HuH-7 (cell line): ENCODE data around the gene TRAF2.

ENCODE experiments used
- DNase-seq: peaks from one replicate; pipeline ENCODE4 v3.0.0; 2011; ENCODE audit warnings: low spot score

The TRAF2 gene

DNA sequence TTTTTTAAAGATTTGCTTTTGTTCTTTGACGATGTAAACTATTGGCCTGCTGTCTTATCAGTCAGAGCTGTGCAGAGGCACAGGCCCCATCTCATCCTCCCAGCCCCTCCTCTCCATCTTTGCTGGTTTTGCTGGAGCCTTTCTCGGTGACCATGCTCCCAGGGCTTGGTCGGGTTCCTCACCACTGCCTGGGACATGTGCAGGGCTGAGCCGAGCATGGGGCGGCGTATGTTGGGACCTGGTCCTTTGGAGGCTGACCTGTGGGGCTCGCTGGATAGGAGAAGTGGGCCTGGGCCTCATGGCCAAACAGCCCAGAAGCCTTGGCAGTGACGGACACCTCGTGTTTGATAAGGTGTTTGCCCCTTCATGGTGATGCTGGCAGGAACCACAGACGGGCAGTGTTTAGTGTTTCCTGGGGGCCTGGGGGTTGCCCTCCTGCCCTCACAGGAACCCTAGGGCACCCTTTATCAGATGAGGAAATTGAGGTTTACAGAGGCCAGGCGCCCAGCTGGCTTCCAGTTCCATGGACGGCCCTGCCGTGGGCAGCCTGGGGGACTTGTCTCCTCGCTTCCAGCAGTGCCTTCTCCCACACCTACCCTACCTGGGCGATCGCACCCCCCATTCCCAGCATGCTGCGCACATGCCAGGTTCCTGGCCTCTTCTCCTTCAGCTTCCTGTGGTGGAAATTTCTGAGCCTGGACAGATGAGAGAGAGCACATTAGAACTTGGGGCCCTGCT lies 27.6 kb downstream of the TRAF2 start:
- DNase-seq: no peak

- no peak for DNase-seq
Observed at GRCh38 chr9:136915632-136916329, 29.5 kb downstream of the TRAF2 start.

DNA sequence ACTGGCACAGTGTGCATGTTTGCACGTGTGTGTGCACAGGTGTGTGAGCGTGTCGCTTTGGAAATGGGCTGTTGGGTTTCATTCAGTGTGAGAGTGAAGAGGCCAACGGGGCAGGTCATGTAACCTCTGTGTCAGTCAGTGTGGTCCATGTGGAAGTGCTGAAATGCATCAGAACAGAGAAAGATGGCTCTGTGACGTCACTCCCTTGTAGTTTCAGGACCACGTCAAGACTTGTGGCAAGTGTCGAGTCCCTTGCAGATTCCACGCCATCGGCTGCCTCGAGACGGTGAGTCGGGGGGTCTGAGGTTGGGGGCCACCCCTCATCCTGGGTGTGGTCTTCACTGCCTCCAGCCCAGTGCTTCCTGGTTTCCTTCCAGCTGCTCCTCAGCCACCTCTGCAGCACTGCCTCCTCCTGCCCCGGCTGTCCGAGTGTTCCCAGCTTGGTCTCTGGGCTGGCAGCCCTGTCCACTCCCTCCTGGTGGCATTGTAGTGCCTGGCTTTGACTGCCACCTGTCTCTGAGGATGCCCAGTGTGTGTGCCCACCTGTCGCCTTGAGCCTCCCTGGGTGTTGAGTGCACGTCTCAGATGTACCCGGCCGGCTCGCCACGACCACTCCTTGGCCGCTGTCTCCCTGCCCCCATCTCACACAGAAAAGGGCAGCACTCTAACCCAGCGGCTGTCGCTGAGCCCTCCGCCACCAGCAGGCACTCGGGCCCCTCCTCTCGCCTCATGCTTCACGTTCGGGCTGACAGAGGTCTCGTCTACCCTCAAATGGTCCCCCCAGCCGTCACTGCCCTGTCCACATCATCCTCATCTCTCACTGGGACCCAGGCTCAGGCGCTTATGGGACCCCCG lies 30.2 kb downstream of the TRAF2 start:
- no peak for DNase-seq

DNA sequence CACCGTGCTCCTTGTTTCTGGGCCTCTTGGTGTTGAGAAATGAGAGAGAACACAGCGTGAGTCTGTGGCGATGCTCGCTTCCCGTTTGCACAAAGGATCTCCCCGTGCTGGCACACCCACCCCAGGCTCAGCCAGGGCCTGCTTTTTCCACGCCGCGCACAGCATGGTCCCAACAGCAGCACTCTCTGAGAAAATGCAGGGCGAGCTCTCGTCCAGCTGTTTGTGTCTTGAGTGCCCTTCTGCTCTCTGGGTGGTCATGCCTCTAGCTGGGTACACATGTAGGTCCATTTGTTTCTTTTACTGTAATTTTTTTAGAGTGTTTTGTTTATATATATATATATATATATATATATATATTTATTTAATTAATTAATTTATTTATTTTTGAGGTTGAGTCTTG lies 31.6 kb downstream of the TRAF2 start:
- DNase-seq: no peak

DNA sequence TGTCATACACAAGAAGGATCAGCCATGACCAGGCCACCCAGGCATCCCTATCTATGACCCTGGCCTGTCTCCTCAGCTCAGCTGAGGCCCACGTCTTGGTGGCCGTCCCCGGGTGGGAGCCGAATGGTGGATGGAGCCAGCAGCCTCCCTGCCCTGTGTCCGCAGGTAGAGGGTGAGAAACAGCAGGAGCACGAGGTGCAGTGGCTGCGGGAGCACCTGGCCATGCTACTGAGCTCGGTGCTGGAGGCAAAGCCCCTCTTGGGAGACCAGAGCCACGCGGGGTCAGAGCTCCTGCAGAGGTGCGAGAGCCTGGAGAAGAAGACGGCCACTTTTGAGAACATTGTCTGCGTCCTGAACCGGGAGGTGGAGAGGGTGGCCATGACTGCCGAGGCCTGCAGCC lies 33.8 kb downstream of the TRAF2 start:
- no peak for DNase-seq

GRCh38 chr9:136920734-136921231 lies 34.5 kb downstream of the TRAF2 start:
- no peak for DNase-seq

DNA sequence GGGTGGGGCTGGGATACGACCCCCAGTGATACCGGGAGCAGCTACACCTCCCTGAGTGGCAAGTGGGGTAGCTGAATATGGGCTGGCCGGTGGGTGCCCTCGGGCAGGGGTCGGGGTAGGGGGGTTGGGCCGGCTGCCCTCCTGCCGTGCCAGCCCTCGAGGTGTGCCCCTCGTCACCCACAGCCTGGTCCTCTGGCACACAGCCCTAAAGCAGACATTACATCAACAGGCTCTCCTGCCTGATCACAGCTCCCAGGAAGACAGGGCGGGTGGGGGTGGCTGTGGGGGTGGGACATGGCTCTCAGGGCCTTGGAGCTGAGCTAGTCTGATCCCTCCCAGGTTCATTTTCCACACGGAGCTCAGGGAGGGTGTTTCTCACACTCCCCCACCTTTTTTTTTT lies 35.0 kb downstream of the TRAF2 start:
- DNase-seq: no peak

DNA sequence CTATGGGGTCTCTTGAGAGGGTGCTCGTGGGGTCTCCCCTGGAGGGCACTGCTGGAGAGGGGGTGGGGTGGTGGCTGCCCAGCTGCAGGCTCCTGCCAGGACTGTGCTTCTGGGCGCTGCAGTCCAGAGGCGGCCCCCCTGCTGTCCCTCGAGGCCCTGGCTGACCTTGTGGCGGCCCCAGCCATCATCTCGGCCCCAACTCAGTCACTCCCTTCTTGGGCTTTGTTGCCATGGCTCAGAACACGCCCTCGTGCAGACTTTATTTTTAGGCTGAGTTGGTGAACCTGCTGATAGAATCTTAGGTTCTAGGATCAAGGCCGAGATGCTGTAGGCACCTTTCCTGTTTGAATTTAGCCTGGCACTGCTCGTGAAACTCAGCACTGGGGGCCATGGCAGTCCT lies 35.4 kb downstream of the TRAF2 start:
- no peak for DNase-seq

DNA sequence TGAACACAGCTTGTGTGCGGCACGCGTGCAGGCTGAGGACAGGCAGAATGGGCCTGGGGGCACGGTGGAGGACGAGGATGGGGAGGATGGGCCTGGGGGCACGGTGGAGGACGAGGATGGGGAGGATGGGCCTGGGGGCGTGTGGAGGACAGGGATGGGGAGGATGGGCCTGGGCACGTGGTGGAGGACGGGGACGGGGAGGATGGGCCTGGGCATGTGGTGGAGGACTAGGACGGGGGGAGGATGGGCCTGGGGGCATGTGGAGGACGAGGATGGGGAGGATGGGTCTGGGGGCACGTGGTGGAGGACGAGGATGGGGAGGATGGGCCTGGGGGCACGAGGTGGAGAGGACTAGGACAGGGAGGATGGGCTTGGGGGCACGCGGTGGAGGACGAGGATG lies 36.2 kb downstream of the TRAF2 start:
- no peak for DNase-seq

DNA sequence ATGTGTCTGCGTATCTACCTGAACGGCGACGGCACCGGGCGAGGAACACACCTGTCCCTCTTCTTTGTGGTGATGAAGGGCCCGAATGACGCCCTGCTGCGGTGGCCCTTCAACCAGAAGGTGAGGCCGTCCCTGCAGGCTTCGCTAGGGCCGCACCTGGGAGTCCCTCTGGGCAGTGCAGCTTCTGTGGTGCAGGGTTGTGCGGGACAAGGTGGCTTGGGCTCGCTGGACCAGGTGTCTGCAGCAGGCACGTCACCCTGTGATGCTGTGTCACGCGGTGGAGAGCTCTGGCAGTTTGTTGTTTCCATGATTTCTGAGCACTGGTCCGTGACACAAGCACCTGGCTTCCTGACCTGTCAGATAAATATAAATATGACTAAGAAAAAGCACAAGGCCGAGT lies 37.6 kb downstream of the TRAF2 start:
- DNase-seq: no peak

DNA sequence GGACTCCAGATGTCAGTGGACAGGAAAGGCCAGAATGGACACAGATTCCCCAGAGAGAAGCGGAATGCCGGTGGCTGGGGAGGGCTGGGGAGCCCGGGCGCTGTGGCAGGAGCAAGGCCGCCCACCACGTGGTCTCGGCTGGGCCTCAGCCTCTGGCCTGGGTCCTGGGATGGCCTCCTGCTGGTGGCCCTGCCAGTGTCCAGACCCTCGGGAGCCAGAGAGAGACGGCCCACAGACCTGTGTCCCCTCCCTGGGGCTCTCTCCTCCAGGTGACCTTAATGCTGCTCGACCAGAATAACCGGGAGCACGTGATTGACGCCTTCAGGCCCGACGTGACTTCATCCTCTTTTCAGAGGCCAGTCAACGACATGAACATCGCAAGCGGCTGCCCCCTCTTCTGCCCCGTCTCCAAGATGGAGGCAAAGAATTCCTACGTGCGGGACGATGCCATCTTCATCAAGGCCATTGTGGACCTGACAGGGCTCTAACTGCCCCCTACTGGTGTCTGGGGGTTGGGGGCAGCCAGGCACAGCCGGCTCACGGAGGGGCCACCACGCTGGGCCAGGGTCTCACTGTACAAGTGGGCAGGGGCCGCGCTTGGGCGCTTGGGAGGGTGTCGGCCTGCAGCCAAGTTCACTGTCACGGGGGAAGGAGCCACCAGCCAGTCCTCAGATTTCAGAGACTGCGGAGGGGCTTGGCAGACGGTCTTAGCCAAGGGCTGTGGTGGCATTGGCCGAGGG lies 39.3 kb downstream of the TRAF2 start:
- no peak for DNase-seq

DNA sequence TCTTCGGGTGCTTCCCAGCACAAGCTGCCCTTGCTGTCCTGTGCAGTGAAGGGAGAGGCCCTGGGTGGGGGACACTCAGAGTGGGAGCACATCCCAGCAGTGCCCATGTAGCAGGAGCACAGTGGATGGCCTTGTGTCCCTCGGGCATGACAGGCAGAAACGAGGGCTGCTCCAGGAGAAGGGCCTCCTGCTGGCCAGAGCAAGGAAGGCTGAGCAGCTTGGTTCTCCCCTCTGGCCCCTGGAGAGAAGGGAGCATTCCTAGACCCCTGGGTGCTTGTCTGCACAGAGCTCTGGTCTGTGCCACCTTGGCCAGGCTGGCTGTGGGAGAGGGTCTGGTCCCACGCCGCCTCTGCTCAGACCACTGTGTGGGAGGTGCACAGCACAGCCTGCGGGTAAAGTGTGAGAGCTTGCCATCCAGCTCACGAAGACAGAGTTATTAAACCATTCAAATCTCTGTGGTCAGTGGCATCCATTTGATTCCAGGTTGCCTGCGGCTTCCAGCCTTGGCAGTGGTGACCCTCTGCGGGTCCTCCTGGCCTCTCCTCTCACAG lies 39.9 kb downstream of the TRAF2 start:
- no peak for DNase-seq

DNA sequence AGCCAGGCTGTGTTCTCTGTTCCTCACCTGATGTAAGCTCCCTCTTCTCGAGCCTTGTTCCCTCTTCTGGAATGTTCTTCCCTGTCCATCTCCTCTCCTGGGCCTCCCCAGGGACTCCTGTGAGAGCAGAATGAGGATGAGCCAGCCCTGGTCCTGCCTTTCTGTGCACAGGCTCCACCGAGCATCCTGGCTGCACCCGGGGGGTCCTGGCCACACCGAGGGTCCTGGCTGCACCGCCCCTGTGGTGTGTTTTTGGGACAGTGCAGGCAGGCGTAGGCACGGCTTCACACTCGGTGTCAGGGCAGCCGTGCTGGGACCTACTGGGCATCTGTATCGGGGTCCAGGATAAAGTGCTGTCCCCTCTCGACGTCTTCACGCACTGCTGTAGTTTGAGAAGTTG lies 40.4 kb downstream of the TRAF2 start:
- DNase-seq: no peak

GRCh38 chr9:136927343-136928271 lies 41.3 kb downstream of the TRAF2 start:
- no peak for DNase-seq

DNA sequence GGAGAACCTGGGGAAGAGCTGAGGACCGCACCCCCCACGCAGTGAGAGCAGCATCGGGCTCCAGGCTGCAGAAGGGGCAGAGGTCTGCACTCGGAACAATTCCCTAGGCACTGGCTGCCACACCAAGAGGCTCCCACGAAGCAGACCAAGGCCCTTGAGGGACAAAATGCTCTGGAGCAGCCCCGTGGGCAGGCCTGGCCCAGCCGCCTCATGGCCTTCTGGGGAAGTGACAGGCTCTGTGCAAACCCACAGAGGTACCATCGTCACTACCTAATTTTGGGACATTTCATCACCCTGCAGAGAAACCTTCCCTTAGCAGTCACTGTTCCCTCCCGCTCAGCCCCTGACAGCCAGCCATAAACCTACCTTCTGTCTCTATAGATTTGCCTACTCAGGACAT lies 42.3 kb downstream of the TRAF2 start:
- no peak for DNase-seq

DNA sequence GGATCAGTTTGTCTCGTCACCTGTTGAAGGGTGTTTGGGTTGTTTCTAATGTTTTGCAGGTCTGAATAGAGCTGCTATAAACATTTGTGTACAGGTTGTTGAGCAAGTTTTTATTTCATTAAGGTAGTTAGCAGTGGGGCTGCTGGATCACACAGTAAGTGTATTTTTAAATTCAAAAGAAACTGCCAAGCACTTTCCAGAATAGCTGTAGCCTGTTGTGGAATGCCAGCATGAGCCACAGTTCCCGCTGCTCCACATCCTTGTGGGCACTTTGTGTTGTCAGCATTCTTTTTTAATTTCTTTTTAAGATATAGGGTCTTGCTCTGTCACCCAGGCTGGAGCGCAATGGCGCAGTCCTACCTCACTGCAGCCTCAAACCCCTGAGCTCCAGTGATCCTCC lies 43.7 kb downstream of the TRAF2 start:
- DNase-seq: no peak

DNA sequence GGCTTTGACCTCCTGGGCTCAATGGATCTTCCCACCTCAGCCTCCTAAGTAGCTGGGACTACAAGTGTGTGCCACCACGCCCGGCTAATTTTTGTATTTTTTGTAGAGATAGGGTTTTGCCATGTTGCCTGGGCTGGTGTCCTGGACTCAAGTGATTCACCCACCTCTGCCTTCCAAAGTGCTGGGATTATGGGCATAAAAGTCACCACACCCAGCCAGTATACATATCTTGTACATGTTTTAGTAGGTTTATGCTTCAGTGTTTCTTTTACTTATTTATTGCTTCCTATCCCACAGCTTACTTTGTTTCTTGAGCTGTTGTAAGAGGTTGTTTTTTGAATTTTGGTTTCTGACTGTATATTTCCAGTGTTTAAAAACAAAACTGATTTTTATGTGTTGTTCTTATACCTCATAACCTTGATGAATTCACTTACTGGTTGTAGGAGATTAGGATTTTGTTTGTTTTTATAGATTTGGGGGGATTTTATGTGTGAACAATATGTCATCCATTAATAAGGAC lies 45.4 kb downstream of the TRAF2 start:
- DNase-seq: no peak

DNA sequence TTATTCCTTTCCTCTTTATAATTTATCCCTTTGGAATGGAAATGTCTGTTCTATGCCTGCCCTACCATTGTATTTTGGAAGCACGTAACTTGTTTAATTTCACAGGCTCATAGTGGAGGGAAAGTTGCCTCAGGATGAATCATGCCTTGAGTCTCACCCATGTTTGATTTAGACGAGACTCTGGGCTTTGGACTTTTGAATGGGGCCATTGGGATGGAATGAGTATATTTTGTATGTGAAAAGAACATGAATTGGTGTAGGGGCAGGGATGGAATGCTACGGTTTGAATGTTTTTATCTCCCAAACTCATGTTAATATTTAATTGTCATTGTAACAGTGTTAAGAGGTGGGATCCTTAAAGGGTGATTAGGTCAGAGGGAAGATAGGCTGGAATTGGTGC lies 48.0 kb downstream of the TRAF2 start:
- DNase-seq: no peak

- no peak for DNase-seq
Observed at GRCh38 chr9:136935651-136936050, 49.3 kb downstream of the TRAF2 start.

GRCh38 chr9:136936645-136937170 lies 50.4 kb downstream of the TRAF2 start:
- DNase-seq: no peak
